Heart right ventricle (tissue), 16 donors: ENCODE data around the gene OR4K14. TPM values are rescaled to one million over a fixed set of nuclear protein-coding genes. Genes with fewer than 3 reads are reported as not detected.

ENCODE experiments used
- ATAC-seq, 8 donors: fragments of 200-7000 bp; cut with Tn5 transposase; one replicate each; pipeline ENCODE4 v1.9.1; 2020; ENCODE audit warnings: mild to moderate bottlenecking in 8 of 8, moderate library complexity in 8 of 8, moderate number of reproducible peaks in 1 of 8
- DNase-seq, 2 donors: peaks; one replicate each; pipeline ENCODE4 v3.0.0-alpha.2; 2020
- H3K27ac ChIP-seq, 10 donors: fragments of 200-600 bp; sonication (generic) in 2 of 10; one replicate each; pipeline versions ENCODE4 v1.5.0 to v1.8.0; 2020 to 2022; ENCODE audit warnings: mild to moderate bottlenecking in 3 of 10
- H3K27me3 ChIP-seq, 7 donors: fragments of 200-600 bp; one replicate each; pipeline ENCODE4 v1.8.0; 2021 to 2022; ENCODE audit warnings: mild to moderate bottlenecking in 2 of 7
- H3K36me3 ChIP-seq, 9 donors: fragments of 200-600 bp; sonication (generic) in 1 of 9; one replicate each; pipeline versions ENCODE4 v1.5.0 to v1.8.0; 2020 to 2022; ENCODE audit warnings: mild to moderate bottlenecking in 2 of 9
- H3K4me1 ChIP-seq, 9 donors: fragments of 200-600 bp; sonication (generic) in 1 of 9; one replicate each; pipeline versions ENCODE4 v1.5.0 to v1.8.0; 2020 to 2022; ENCODE audit warnings: mild to moderate bottlenecking in 4 of 9
- H3K4me3 ChIP-seq, 10 donors: fragments of 200-600 bp; sonication (generic) in 2 of 10; one replicate each; pipeline versions ENCODE4 v1.5.0 to v1.8.0; 2020 to 2022; ENCODE audit warnings: mild to moderate bottlenecking in 7 of 10, moderate library complexity in 2 of 10
- H3K9me3 ChIP-seq, 11 donors: fragments of 200-600 bp in 10 of 11; sonication (generic) in 2 of 11; one replicate each; pipeline versions ENCODE4 v1.5.0 to v1.8.0; 2013 to 2022; ENCODE audit warnings: mild to moderate bottlenecking in 2 of 11, control low read depth in 1 of 11, moderate library complexity in 1 of 11
- WGBS, 2 donors: extraction: QIAGEN DNeasy Blood & Tissue Kit; methylation state at CpG; one replicate each; pipeline ENCODE4 v1.1.7; 2013; ENCODE audit warnings: inconsistent platforms in 1 of 2; 5-methylcytosine and 5-hydroxymethylcytosine counted together
- intact Hi-C, 10 donors: fragments of 100-400 bp; cut with DNase I; formaldehyde crosslinking; loops; one replicate each; pipeline versions ENCODE4 v1.11.1 to v1.14.2; 2022
- polyA plus RNA-seq, 2 donors: library from polyadenylated mRNA; stranded (reverse); fragments of 200-250 nt; gene quantifications; one replicate each; pipeline ENCODE4 v1.2.3, GENCODE V29; 2013
- total RNA-seq, 10 donors: library from RNA; stranded (reverse); fragmentation: NEBNext Ultra II Directional in 3 of 10; extraction: Animal tissue kit (Norgen Biotek cat#: 25700) in 3 of 10; gene quantifications; one replicate each; pipeline versions ENCODE4 v1.2.1 to v1.2.4, GENCODE V29; 2021 to 2023
- TF ChIP-seq, protein P1 (sequence below), 9 donors: fragments of 200-600 bp; sonication (generic) in 2 of 9; IDR thresholded peaks; one replicate each; pipeline versions ENCODE4 v1.5.0 to v1.8.0; 2021 to 2022; ENCODE audit warnings: antibody characterized with exemption in 9 of 9, mild to moderate bottlenecking in 5 of 9, moderate library complexity in 1 of 9
- donor health status: Arrhythmogenic right ventricular cardiomyopathy.
- donor health status: ischemic (EF 13 %, LVEDD 7.1; RV severe dilation, severe dysfunction).
- donor health status: healthy with polysubstance abuse.
- donor health status: DM: no; HTN: yes; CAD: no.
- donor health status: DM: no; HTN: no; CAD: no.
- donor health status: ischemic (EF 25% LVEDD 6.9; RV normal size, moderate dysfunction).
- donor health status: ischemic (EF 25% LVEDD 5.7; RV mildly dilated, moderate dysfunction).
- donor health status: healthy.
- donor health status: DM: yes; HTN: yes; CAD: no.
- donor health status: Ischemic cardiomyopathy.
- donor health status: ischemic (EF 35%, LVEDD 5.7; RV mildly dilated, moderate dysfunction).
- donor health status: nonischemic (EF 11% LVEDD 7.7; RV severe dilation, severe dysfunction).
- donor health status: DM: yes; HTN: yes; CAD: no.
- donor health status: PGD.
- donor health status: ischemic (EF 29% LVEDD 5.4; RV normal size, mild dysfunction).
- donor health status: nonischemic (EF 23%, LVEDD 6.1; RV moderate dilation, normal function).

Gene OR4K14
- total and polyA plus RNA-seq, 12 donors: not detected

DNA sequence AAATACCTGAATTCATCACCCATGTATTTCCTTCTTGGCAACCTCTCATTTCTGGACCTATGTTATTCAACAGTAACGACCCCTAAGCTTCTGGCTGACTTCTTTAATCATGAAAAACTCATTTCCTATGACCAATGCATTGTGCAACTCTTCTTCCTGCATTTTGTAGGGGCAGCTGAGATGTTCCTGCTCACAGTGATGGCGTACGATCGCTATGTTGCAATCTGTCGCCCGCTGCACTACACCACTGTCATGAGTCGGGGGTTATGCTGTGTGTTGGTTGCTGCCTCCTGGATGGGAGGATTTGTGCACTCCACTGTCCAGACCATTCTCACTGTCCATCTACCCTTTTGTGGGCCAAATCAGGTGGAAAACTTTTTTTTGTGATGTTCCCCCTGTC, 16.8 kb downstream of the OR4K14 start:
- ATAC-seq: no peak
- TF ChIP-seq, protein P1, sequence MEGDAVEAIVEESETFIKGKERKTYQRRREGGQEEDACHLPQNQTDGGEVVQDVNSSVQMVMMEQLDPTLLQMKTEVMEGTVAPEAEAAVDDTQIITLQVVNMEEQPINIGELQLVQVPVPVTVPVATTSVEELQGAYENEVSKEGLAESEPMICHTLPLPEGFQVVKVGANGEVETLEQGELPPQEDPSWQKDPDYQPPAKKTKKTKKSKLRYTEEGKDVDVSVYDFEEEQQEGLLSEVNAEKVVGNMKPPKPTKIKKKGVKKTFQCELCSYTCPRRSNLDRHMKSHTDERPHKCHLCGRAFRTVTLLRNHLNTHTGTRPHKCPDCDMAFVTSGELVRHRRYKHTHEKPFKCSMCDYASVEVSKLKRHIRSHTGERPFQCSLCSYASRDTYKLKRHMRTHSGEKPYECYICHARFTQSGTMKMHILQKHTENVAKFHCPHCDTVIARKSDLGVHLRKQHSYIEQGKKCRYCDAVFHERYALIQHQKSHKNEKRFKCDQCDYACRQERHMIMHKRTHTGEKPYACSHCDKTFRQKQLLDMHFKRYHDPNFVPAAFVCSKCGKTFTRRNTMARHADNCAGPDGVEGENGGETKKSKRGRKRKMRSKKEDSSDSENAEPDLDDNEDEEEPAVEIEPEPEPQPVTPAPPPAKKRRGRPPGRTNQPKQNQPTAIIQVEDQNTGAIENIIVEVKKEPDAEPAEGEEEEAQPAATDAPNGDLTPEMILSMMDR (IDR thresholded peaks at IDR 0.05): no peak
- 76 to 82% methylated on average over 7 of the region's 7 CpGs for WGBS, 2 donors
- no peak overlapping the region for H3K27ac ChIP-seq
- no peak for DNase-seq
- H3K27me3 ChIP-seq: no peaks in the 10 kb centered on the region
- peaks cover 0 to 10% (median 0%) of the 10 kb centered on the region in 11 donors for H3K9me3 ChIP-seq
- H3K4me3 ChIP-seq: no peak overlapping the region
- H3K4me1 ChIP-seq: no peaks in the 10 kb centered on the region
- H3K36me3 ChIP-seq: no peaks in the 10 kb centered on the region
- intact Hi-C loops: no loop called here

DNA sequence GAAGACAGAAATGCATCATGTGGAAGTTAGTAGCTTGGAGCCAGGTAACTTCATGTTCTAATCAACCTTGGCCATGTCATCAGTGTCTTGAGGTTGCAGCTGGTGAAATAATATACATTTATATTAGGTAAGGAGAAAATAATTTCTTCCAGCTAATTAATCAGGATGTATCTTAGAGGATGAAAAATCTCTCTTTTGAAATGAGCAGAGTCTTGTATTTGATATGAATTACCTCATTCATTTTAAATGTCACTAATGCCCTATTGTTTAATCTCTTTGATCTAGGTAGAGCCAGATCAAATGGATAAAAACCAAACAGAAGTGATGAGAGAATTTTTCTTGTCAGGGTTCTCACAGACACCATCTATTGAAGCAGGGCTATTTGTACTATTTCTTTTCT, 17.2 kb downstream of the OR4K14 start, which contains the start of gene OR4Q2:
OR4Q2 (plus strand) TSS at position 301 of the 400 bp plus-strand sequence.
- H3K4me1 ChIP-seq: no peaks in the 10 kb centered on the region
- H3K4me3 ChIP-seq: no peak within 1 kb of the TSS
- no peaks in the 10 kb centered on the region for H3K36me3 ChIP-seq
- H3K27ac ChIP-seq: no peak within 1 kb of the TSS
- no peak for ATAC-seq
- intact Hi-C loops: no loop called here
- no peak for DNase-seq
- H3K9me3 ChIP-seq: peaks cover 0 to 6% (median 0%) of the 10 kb centered on the region in 11 donors
- no peaks in the 10 kb centered on the region for H3K27me3 ChIP-seq
- TF ChIP-seq, protein P1 (IDR thresholded peaks at IDR 0.05): no peak

- 63 to 69% methylated on average over 2 of the region's 2 CpGs for WGBS, 2 donors
- Histone ChIP-seq H3K4me3 (no peak overlapping the region), H3K27me3 (no peaks in the 10 kb centered on the region), H3K4me1 (no peaks in the 10 kb centered on the region), H3K36me3 (no peaks in the 10 kb centered on the region), H3K9me3 (peaks cover 0 to 4% (median 0%) of the 10 kb centered on the region in 11 donors), H3K27ac (no peak overlapping the region)
- ATAC-seq (no peak), DNase-seq (no peak)
- intact Hi-C loops: no loop called here
- TF ChIP-seq, protein P1 (IDR thresholded peaks at IDR 0.05): no peak
Measured at GRCh38 chr14:19993438-19993837, 25.7 kb downstream of the OR4K14 start.

- no peaks in the 10 kb centered on the region for H3K9me3 ChIP-seq
- TF ChIP-seq, protein P1 (IDR thresholded peaks at IDR 0.05): no peak
- intact Hi-C loops: no loop called here
- H3K36me3 ChIP-seq: no peaks in the 10 kb centered on the region
- DNase-seq (no peak), ATAC-seq (no peak)
- no peak within 1 kb of the TSS for H3K27ac ChIP-seq
- H3K4me3 ChIP-seq: no peak within 1 kb of the TSS
- 90 to 94% methylated on average over 3 of the region's 3 CpGs for WGBS, 2 donors
- H3K27me3 ChIP-seq: no peaks in the 10 kb centered on the region
- no peaks in the 10 kb centered on the region for H3K4me1 ChIP-seq
Measured at GRCh38 chr14:19975291-19975690, 43.8 kb downstream of the OR4K14 start, which contains the start of gene OR4K15. TSS of gene OR4K15 (plus strand) at chr14:19975591. CDS start at chr14:19975591, 0 bp downstream.
